ENCODE results near the gene ABCC3.

Gene ABCC3

DNA sequence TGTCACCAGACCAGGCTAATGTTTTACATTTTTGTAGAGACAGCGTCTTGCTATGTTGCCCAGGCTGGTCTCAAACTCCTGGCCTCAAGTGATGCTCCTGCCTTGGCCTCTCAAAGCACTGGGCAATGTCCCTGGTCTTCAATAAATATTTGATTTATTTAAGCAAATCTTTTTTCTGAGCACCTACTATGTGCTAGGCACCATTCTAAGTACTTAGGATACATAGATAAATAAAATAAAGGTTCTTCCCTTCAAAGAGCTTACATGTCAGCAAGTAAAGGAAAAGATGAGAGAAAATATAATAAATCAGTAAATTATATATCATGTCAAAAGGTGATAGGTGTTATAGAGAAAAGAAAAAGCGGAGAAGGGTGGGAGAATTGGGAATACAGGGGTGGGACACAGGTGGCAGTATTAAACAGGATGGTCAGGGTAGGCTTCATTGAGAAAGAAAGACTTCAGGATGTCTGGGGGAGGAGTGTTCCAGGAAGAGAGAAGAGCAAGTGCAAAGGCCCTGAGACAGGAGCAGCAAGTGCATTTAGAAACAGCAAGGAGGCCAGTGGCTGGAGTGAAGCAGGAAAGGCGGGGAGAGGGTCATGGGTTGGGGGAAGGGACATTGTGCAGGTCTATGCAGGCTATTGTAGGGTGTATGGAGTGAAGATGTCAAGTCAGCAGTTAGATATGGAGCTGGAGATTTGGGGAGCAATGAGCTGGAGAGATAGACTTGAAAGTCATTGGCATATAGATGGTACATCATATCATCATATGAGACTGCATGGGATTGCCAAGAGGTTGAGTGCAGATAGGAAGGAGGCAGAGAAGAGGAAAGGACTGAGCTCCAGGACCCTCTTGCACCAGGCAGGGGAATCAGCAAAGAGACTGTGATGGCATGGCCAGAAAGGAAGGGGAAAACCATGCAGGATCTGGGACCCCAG, 11.3 kb downstream of the ABCC3 start:
- no peak for DNase-seq

GRCh38 chr17:50647187-50647586, 12.5 kb downstream of the ABCC3 start:
- DNase-seq: no peak

- no peak for DNase-seq
Observed at GRCh38 chr17:50649042-50649908, 14.6 kb downstream of the ABCC3 start.

DNA sequence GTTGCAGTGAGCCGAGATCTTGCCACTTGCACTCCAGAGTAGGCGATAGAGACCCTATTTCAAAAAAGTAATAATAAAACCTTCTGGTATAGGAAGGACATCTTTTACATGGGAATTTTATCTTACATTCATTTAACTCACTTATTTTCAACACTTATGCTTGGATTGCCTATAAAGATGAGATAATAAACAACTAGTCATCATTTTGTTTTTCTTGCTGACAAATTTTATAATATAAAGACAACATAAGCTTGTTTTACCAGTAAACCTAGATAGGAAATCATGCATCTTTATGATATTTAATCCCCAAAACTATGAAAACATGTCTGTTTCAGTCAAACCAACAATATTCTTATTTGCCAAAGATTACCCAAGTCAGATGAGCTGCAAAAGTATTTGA, 17.0 kb downstream of the ABCC3 start:
- no peak for DNase-seq

GRCh38 chr17:50653738-50654137, 19.1 kb downstream of the ABCC3 start:
- DNase-seq: no peak

- DNase-seq: no peak
Observed at GRCh38 chr17:50656509-50656908, 21.8 kb downstream of the ABCC3 start.

DNA sequence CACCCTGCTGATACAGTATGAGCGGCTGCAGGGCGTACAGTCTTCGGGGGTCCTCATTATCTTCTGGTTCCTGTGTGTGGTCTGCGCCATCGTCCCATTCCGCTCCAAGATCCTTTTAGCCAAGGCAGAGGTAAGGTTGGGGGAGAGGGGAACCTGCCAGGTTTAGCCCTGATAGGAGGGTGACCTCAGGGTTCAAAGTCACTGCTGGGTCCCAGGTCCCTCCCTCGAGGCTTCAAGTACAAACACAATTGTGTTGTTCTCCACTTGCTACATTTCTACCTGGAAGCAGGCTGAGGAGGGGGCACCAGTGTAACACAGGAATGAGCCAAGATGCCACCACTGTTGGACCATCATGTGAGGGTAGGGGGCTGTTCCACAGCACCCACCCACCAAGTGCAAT, 22.4 kb downstream of the ABCC3 start:
- no peak for DNase-seq

GRCh38 chr17:50657627-50658026, 22.9 kb downstream of the ABCC3 start:
- no peak for DNase-seq

- DNase-seq: no peak
Observed at GRCh38 chr17:50658616-50659015, 23.9 kb downstream of the ABCC3 start.

GRCh38 chr17:50659179-50659578, 24.5 kb downstream of the ABCC3 start:
- DNase-seq: no peak

- peak in 2 of 3 experiments; percentile 11 to 22 for DNase-seq
Observed at GRCh38 chr17:50660042-50660886, 25.6 kb downstream of the ABCC3 start.

DNA sequence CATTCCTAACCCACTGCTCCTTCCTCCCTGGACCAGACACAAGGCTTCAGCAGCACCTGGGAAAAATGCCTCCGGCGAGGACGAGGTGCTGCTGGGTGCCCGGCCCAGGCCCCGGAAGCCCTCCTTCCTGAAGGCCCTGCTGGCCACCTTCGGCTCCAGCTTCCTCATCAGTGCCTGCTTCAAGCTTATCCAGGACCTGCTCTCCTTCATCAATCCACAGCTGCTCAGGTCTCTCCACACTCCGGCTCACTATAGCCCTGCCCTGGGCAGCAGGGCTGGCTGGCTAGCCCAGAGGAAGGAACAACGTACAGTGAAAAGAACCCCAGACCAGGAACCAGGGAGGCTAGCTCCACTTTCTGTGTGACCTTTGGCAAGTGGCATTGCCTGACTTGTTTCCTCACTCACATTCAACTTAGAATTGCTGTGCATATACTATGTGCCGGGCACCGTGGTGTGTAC, 26.2 kb downstream of the ABCC3 start:
- no peak for DNase-seq

- no peak for DNase-seq
Observed at GRCh38 chr17:50661348-50661747, 26.7 kb downstream of the ABCC3 start.

DNA sequence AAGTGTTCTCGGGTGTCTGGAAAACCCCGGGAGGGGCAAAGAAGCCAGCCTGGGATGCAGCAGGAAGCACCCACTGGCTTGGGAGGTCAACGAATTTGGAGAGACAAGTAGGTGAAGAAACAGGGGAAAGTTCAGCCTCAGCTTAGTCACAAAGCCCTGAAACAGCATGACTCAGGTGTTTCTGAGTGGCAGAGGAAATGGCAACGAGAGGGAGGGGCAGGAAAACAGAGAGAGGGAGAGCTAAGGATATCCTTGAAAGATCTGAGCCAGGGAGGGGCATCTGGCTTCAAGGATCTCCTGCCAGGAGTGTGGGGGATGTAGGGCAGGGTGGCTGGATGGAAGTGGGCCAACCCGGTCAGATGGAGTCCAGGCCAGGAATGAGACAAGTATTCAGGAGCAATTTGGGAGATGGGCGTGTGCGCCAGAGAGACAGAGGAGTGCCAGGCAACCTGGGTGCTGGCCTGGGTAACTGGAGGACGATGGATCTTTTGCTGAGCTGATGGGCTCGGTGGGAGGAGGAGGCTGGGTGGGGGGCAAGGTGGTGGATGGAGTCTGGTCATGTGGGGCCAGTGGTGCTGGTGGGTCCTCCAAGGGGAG, 27.2 kb downstream of the ABCC3 start:
- DNase-seq: peak; percentile 11 to 58 (median 28)

- DNase-seq: no peak
Observed at GRCh38 chr17:50662632-50663225, 28.0 kb downstream of the ABCC3 start.

- no peak for DNase-seq
Observed at GRCh38 chr17:50663812-50664374, 29.2 kb downstream of the ABCC3 start.

- no peak for DNase-seq
Observed at GRCh38 chr17:50664788-50665458, 30.2 kb downstream of the ABCC3 start.

GRCh38 chr17:50665838-50666237, 31.2 kb downstream of the ABCC3 start:
- no peak for DNase-seq

DNA sequence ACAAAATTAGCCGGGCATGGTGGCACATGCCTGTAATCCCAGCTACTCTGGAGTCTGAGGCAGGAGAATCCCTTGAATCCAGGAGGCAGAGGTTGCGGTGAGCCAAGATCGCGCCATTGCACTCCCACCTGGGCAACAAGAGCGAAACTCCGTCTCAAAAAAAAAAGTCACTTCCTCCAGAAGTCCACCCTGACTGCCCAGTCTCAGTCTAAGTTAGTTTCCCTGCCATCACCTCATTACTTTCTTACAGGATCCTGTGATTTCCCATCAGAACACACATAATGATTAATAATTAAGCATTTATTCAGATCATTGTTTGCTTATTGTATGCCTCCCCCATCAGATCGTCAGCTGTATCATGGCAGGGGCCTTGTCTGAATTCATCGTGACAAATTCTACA, 31.6 kb downstream of the ABCC3 start:
- DNase-seq: no peak

GRCh38 chr17:50667259-50668024, 32.8 kb downstream of the ABCC3 start:
- DNase-seq: no peak

All from NCI-H1417 (cell line).